ENCODE measurements around the gene VIPR2.
A peak's percentile ranks its signal among the peaks of the same experiment; 100 is the strongest.
"Not testable (repeated sequence)": the region's sequence is repeated elsewhere in the genome, so short reads cannot be mapped to it uniquely, and the experiment has no call there.

The VIPR2 gene

DNA sequence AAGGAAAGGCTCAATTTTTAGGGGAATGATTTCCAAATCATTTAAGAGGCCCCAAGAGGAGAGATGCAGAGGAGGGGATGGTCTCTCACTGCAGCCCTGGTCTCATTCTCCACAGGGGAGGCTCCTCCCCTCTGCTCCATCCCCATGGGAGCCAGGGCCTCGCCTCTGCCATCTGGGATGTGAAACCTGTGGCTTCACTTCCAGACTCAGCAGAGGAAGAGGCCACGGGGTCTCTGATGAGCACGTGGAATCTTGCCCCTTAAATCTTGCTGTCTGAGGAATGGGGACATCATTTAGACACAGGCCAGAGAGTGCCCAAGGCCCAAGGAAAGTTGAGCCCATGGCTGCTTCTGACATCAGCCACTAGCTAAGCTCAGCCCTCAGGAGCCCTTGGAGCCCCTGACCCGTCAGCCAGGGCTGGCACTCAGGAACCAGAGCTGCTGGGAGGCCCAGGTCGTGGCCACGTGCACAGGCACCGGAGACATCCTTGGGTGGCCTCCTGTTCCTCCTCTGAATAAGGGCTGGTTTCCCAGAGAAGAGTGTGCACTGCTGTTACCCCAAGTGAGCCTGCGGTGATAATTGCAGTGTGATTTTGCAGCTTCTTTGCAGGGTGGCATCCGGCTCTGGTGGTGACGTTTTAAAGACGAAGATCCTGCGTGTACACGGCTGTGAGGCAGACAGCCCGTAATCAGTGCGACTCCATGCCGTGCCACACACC, 50.5 kb downstream of the VIPR2 start:
- DNase-seq (ENCODE audit: low spot score) = peak; percentile 70

DNA sequence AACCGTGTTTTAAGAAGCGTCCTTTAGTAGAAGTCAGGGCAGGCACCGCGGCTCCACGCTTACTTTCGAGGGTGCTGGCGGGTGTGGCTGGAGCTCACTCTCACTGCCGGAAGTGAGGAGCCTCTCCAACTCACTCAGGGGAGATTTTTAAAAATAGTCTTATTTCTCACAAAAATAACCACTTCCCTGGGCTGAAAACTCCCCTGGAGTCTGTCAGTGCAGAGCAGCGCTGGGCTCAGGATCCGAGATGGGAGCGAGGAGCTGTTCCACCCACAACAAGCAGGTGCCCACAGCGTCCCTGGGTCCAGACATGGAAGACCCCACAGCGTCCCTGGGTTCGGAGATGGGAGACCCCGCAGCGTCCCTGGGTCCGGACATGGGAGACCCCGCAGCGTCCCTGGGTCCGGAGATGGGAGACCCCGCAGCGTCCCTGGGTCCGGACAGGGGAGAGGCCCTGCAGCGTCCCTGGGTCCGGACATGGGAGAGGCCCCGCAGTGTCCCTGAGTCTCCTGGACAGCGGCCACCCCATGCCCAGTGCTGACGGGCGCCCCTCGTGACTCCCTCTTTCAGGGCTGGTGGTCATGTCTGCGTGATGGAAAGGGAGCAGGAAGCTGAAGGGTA, 51.2 kb downstream of the VIPR2 start:
- DNase-seq (ENCODE audit: low spot score) = no peak

DNA sequence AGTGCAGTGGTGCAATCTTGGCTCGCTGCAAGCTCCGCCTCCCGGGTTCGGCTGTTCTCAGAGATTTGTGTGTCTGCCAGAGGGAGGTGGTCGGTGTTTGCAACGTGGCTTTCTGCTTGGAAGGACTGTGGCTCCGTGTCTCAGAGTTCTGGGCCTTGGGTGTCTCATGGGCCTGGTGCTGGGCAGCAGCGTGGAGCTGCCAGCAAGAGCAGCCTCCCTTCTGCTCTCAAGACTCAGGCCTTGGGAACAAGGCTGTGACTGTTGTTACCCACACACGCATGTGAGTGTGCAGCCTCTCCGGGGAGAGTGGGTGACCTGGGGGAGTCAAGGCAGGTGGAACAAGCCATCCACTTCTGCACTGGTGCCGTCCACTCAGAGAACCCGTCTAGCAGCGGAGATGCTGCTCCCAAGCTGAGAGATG, 52.0 kb downstream of the VIPR2 start:
- DNase-seq (ENCODE audit: low spot score) = no peak

GRCh38 chr7:159091480-159092475, 52.9 kb downstream of the VIPR2 start:
- DNase-seq (ENCODE audit: low spot score) = no peak

DNA sequence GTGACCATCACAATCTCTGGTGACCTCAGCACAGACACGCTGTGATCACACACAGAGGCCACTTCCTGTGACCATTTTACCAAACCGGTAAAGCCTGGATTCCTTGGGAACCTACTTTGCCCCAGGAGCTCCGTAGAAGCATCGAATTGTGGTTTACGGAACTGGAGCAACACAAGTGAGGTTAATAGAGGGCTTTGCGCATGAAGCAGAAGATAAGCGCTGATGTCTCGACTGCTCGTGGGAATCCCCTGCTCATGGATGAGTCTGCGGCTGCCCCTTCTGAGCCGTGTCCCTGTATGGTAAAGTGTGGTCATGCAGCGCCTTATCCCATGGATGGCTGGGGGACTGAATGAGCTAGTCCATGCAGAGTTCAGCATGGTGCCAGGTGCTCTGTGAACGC, 53.6 kb downstream of the VIPR2 start:
- no peak for DNase-seq (ENCODE audit: low spot score)

DNA sequence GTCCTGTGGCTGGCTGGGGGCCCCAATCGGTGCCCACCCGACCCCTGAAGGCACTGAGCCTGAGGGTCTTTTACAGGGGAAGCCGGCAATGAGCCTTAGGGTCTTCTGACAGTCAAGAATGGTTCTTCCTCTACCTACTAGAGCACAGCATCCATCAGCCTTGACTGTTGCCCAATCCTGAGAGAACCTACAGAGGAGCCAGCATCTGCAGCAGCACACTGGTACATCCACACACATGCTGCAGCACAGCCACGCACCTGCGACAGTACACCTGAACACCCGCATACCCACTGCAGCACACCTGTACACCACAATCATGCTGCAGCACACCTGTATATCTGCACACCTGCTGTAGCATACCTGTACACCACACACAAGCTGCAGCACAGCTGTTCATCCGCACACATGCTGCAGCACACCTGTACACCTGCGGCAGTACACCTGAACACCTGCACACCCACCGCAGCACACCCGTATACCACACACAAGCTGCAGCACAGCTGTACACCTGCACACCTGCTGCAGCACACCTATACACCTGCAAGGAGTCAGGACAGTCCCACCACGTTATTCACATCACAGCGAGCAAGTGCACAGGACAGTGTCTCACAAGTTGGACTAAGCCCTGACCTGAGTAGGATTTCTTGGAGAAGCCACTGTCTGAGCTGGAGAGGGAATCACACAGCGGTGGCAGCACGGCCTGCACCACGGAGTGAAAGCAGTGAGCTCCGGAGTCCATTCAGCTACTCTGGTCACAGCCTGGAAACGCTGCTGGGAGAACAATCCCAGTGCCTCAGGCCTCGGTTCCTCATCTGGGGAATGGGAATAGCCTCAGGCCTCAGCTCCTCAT, 56.4 kb downstream of the VIPR2 start:
- no peak for DNase-seq (ENCODE audit: low spot score)

DNA sequence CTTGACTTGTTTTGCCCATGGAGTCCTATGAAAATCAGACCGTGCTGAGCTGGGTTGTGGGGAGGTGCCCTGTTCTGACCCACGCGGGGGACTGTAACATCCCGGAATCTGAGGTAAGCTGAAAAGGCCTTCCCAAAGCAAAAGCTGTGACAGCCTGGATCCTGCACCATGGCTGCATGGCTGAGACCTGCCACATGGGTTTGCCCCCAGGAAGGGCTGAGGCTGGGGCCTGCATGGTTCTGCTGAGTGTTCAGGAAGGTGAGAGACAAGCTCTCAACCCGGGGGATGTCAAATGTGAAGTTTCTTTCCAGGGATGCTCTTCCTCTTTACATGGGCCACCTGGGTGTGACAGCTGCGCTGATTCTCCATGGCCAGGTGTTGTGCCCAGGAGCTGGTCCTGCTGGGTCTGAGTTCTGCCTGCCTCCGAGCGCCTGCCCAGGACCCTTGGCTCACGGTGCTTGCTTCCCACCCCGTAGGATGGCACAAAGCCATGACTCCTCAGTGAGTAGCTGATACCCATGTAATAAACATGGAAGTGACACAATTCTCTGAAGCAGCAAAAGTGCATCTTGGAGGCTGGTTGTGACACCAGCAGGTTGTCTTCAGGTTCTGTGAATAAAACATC, 58.3 kb downstream of the VIPR2 start:
- no peak for DNase-seq (ENCODE audit: low spot score)

GRCh38 chr7:159084069-159084801, 60.4 kb downstream of the VIPR2 start:
- no peak for DNase-seq (ENCODE audit: low spot score)

- no peak for DNase-seq (ENCODE audit: low spot score)
Measured at GRCh38 chr7:159083698-159084068, 61.0 kb downstream of the VIPR2 start.

DNA sequence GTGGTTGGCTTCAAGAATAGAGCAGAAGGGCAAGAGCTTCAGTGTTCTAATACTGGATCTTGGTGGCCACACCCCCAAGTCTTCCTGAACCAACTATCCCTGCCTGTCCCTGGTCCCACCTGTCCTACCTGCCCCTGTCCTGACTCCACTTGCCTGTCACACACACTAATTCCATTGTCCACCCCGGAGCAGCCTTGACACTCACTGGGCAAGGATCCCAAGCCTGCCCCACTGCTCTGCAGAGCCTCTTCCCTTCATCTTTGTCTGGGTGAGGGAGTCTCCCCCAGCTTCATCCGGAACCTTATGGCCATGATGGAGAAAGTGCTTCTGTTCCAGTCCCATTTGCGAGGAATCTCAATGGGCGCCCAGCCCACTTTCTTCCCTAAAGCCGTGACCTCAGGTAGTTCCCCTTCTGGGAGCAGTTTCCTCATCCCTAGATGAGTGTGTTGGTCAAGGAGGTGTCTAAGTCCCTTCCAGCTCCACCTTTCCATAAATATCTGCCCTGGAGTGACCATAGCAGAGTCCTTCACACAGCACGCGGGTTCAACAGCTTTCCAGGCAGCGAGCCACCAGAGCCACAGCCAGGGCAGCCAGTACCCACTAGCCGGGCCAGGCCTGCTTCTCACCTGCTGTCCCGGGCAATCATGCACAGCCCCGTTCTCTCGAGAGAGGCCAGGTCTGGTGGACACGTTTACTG, 61.5 kb downstream of the VIPR2 start:
- DNase-seq (ENCODE audit: low spot score) = no peak

DNA sequence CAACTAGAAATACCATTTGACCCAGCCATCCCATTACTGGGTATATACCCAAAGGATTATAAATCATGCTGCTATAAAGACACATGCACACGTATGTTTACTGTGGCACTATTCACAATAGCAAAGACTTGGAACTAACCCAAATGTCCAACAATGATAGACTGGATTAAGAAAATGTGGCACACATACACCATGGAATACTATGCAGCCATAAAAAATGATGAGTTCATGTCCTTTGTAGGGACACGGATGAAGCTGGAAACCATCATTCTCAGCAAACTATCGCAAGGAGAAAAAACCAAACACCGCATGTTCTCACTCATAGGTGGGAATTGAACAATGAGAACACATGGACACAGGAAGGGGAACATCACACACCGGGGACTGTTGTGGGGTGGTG, 62.6 kb downstream of the VIPR2 start:
- not testable (repeated sequence) for DNase-seq (ENCODE audit: low spot score)

DNA sequence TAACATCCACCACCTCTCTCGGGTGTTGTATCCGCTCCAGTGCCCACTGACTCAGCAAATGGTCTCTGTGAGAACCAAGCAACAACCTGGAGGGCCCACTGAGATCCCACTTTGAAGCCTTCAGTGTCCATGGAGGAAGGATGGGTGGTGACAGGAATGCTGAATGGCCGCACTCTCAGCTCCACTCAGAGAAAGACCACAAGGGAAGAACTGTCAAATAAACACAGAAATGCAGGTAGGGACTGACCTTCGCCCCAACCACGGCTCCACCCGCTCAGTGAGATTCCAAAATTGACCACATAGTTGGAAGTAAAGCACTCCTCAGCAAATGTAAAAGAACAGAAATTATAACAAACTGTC, 65.8 kb downstream of the VIPR2 start:
- DNase-seq (ENCODE audit: low spot score) = no peak

DNA sequence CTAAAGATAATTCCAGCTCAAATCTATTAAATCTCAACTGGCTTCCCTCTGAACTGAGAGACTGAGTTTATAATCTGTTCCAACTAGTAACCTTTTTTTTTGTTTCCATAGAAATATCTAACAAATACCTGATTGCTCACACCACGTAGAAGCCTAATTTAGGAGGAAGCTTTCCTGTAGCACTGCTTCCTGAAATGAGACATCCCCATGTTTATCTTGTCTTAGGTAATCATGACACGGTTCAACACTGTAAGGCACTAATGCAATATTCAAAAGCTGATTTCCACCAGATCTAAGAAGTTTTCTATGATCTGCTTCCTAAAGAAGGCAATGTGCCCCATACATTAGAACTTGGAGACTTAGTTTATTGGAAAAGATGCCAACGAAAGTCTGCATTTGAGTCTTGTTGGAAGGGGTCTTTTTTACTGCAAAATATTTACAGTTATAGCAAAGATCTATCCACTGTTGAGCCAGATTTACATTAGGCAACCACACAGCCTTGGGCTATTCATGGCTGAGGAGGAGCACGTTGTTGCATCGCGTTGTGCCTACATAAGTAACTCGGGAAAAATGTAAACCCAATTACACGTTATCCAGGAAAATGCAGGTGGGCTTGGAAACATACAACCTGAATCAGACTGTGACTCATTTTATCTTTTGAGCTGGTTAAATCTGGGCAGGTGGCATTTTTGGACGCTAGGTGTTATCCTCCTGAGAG, 66.3 kb downstream of the VIPR2 start:
- no peak for DNase-seq (ENCODE audit: low spot score)

- DNase-seq (ENCODE audit: low spot score) = no peak
Measured at GRCh38 chr7:159076333-159076732, 68.3 kb downstream of the VIPR2 start.

- no peak for DNase-seq (ENCODE audit: low spot score)
Measured at GRCh38 chr7:159075563-159076238, 69.0 kb downstream of the VIPR2 start.

DNA sequence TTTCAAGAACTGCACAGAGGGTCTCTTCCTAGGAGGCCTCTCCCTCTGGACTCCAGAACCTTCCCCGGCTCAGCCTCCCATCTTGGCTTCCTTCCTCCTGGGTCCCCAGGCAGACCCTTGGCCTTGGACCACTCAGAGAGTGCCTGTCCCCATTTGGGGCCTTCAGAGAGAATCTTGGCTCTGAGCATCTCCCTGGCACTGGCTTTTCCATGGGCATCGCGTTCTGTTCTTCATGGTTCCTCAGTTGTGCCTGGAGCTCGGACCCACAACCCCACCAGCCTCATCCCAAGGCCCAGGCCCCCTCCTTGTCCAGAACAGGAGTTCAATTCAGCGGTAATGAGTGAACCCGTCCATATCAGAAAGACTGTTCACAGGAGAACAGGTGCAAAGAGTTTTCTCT, 73.4 kb downstream of the VIPR2 start:
- no peak for DNase-seq (ENCODE audit: low spot score)

DNA sequence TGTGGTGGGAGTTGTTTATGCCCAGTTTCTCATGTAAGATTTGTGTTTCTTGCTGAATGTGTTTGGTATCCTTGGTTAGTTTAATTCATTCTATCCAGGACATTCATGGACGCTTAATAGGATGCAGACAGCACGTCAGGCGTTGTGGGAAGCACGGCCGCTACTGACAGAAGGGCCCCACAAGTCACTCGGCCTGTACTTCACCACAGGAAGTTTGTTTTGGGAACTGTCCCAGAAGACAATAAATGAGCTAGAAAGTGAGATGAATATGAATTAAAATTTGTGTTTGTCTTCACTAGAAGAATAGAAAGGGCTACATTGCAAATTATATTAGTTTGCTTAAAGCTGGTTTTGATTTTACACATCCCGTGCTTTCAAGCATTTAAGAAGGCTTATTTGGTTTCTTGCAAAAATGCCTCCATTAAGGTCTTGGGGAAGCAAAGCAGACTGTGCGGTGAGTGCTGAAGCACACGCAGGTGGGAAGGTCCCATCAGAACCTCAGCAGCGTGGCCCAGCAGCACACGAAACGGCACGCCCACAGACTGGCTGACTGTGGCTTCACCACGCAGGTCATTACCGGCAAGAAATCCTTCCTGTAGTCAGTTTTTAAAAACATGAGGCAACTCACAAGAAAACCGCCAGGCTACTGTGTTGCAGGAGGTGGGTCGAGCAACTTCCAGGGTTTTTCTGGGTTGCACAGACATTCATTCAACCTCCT, 74.1 kb downstream of the VIPR2 start:
- DNase-seq (ENCODE audit: low spot score) = no peak
